Measurements from ENCODE around the gene TMEM9. TPM values are rescaled to one million over a fixed set of nuclear protein-coding genes. Genes with fewer than 3 reads are reported as not detected.

TMEM9 gene
- 70.9 TPM for polyA plus RNA-seq (2013, experiment 1 of 2; ENCODE audit: insufficient read length)
- 51.9 TPM for polyA plus RNA-seq (2013, experiment 2 of 2; ENCODE audit: insufficient read length)

- DNase-seq: peak; percentile 92
These were observed at the start of gene TMEM9 for GRCh38 chr1:201154389-201155165. Gene TMEM9 (minus strand): TSS chr1:201154474. CDS start chr1:201153923, 551 bp downstream.

- DNase-seq: no peak
These were observed 44.3 kb upstream of the TMEM9 start for GRCh38 chr1:201198598-201198997.

- no peak for DNase-seq
These were observed 39.8 kb upstream of the TMEM9 start for GRCh38 chr1:201194046-201194445.

GRCh38 chr1:201192261-201192788 lies 38.1 kb upstream of the TMEM9 start:
- peak; percentile 13 for DNase-seq

GRCh38 chr1:201191653-201192260 lies 37.5 kb upstream of the TMEM9 start:
- peak; percentile 90 for DNase-seq

GRCh38 chr1:201190624-201191051 lies 36.4 kb upstream of the TMEM9 start, which contains the start of gene IGFN1:
Gene IGFN1 (plus strand): TSS chr1:201190824. CDS start chr1:201193294, 2,470 bp downstream.
- no peak for DNase-seq

- no peak for DNase-seq
These were observed 35.7 kb upstream of the TMEM9 start for GRCh38 chr1:201190005-201190404.

GRCh38 chr1:201189085-201189484 lies 34.8 kb upstream of the TMEM9 start:
- no peak for DNase-seq

GRCh38 chr1:201186192-201186591 lies 31.9 kb upstream of the TMEM9 start:
- DNase-seq: no peak

GRCh38 chr1:201185527-201186128 lies 31.4 kb upstream of the TMEM9 start:
- no peak for DNase-seq

- no peak for DNase-seq
These were observed 30.8 kb upstream of the TMEM9 start for GRCh38 chr1:201185123-201185453.

- DNase-seq: peak; percentile 75
These were observed 30.2 kb upstream of the TMEM9 start for GRCh38 chr1:201184307-201185122.

- no peak for DNase-seq
These were observed 29.5 kb upstream of the TMEM9 start for GRCh38 chr1:201183753-201184152.

GRCh38 chr1:201183209-201183608 lies 28.9 kb upstream of the TMEM9 start:
- DNase-seq: no peak

- no peak for DNase-seq
These were observed 27.5 kb upstream of the TMEM9 start for GRCh38 chr1:201181726-201182125.

- no peak for DNase-seq
These were observed 27.0 kb upstream of the TMEM9 start for GRCh38 chr1:201181323-201181722.

GRCh38 chr1:201180901-201181300 lies 26.6 kb upstream of the TMEM9 start:
- no peak for DNase-seq

- no peak for DNase-seq
These were observed 25.9 kb upstream of the TMEM9 start for GRCh38 chr1:201180141-201180540.

GRCh38 chr1:201178718-201179117 lies 24.4 kb upstream of the TMEM9 start:
- no peak for DNase-seq

- no peak for DNase-seq
These were observed 22.7 kb upstream of the TMEM9 start for GRCh38 chr1:201176940-201177339.

GRCh38 chr1:201175820-201176500 lies 21.7 kb upstream of the TMEM9 start:
- DNase-seq: no peak

GRCh38 chr1:201173736-201174135 lies 19.5 kb upstream of the TMEM9 start:
- DNase-seq: no peak

Measured in fibroblast of skin of back (primary cell).